Activated T-helper 17 cell treated with anti-CD3 and anti-CD28 coated beads, Interleukin-2, amount 50 U/mL, for 72 hours (primary cell): ENCODE measurements around the gene MYOZ1. TPM values are rescaled to one million over a fixed set of nuclear protein-coding genes. Genes with fewer than 3 reads are reported as not detected.
"Not testable (repeated sequence)": the region's sequence is repeated elsewhere in the genome, so short reads cannot be mapped to it uniquely, and the experiment has no call there.

Experiments used
- ATAC-seq: fragments of 150-1000 bp; cut with Tn5 transposase; replicated peaks from 2 replicates; pipeline ENCODE4 v1.10.0; 2021; ENCODE audit warnings: mild to moderate bottlenecking, moderate library complexity
- H3K27ac Mint-ChIP-seq: one replicate; pipeline ENCODE4 v1.8.0; 2022; ENCODE audit warnings: mixed read lengths
- H3K27me3 Mint-ChIP-seq: one replicate; pipeline ENCODE4 v1.8.0; 2022; ENCODE audit warnings: mixed read lengths
- H3K36me3 Mint-ChIP-seq: one replicate; pipeline ENCODE4 v1.8.0; 2022; ENCODE audit warnings: low read depth, mild to moderate bottlenecking, mixed read lengths
- H3K4me1 Mint-ChIP-seq: one replicate; pipeline ENCODE4 v1.8.0; 2022; ENCODE audit warnings: mixed read lengths
- H3K4me3 Mint-ChIP-seq: one replicate; pipeline ENCODE4 v1.8.0; 2022; ENCODE audit warnings: mild to moderate bottlenecking, mixed read lengths
- H3K9me3 Mint-ChIP-seq: one replicate; pipeline ENCODE4 v1.8.0; 2022; ENCODE audit warnings: mixed read lengths
- total RNA-seq, 2 donors: library from RNA; stranded (reverse); gene quantifications; one replicate each; pipeline ENCODE4 v1.2.3, GENCODE V29; 2022

Gene MYOZ1, protein sequence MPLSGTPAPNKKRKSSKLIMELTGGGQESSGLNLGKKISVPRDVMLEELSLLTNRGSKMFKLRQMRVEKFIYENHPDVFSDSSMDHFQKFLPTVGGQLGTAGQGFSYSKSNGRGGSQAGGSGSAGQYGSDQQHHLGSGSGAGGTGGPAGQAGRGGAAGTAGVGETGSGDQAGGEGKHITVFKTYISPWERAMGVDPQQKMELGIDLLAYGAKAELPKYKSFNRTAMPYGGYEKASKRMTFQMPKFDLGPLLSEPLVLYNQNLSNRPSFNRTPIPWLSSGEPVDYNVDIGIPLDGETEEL
- not detected for total RNA-seq

DNA sequence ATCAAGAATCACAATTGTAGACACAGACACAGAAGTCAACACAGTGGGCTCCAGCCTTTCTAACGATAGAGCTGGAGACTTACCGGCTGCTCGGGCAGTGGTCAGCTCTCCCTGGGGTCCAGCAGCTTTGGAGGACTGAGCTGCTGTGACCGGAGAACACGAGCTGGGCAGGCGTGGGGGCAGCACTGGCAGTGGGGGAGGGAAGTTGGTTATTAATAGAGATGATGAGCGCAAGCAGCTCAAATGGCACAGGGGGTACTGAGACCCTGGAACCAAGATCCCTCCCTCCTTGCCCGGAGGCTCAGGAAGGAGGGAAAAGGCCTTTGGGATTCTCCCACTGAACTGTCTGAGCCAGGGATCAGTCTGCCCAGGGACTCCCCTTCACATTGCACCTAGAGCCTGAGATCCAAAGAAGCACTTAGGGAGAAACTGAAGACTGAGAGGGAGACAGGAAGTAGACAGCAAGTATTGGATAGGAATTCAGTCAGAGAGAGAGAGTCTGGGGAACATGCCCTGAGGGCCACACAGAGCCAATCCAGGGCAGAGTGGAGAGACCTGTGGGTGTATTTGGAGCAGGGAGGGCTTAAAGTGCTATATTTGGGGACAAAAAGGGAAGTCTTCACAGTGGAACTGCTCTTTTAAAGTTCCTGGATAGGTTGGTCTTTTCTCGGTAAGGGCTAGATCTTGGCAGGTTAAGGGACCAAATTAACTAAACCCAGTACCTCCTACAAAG lies at the start of gene MYOZ1:
MYOZ1 (minus strand) TSS at position 147 of the 733 bp plus-strand sequence. CDS start 1,457 bp downstream, outside the sequence.
- peaks cover 12% of the 10 kb centered on the region for H3K4me1 Mint-ChIP-seq
- no peaks in the 10 kb centered on the region for H3K36me3 Mint-ChIP-seq
- no peak within 1 kb of the TSS for H3K4me3 Mint-ChIP-seq
- ATAC-seq: no peak
- H3K9me3 Mint-ChIP-seq: no peaks in the 10 kb centered on the region
- no peaks in the 10 kb centered on the region for H3K27me3 Mint-ChIP-seq
- no peak within 1 kb of the TSS for H3K27ac Mint-ChIP-seq

GRCh38 chr10:73690755-73691154 lies 49.5 kb upstream of the MYOZ1 start:
- H3K4me3 Mint-ChIP-seq, H3K27ac Mint-ChIP-seq, H3K27me3 Mint-ChIP-seq, ATAC-seq, H3K9me3 Mint-ChIP-seq, H3K4me1 Mint-ChIP-seq: not testable (repeated sequence)
- peaks cover 34% of the 10 kb centered on the region for H3K36me3 Mint-ChIP-seq

DNA sequence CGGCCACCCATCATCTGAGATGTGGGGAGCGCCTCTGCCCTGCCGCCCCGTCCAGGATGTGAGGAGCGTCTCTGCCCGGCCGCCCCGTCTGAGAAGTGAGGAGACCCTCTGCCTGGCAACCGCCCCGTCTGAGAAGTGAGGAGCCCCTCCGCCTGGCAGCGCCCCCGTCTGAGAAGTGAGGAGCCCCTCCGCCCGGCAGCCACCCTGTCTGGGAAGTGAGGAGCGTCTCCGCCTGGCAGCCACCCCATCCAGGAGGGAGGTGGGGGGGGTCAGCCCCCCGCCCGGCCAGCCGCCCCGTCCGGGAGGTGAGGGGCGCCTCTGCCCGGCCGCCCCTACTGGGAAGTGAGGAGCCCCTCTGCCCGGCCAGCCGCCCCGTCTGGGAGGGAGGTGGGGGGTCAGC lies 48.3 kb upstream of the MYOZ1 start:
- H3K4me3 Mint-ChIP-seq, H3K9me3 Mint-ChIP-seq, ATAC-seq, H3K4me1 Mint-ChIP-seq, H3K27me3 Mint-ChIP-seq, H3K27ac Mint-ChIP-seq: not testable (repeated sequence)
- H3K36me3 Mint-ChIP-seq: peaks cover 38% of the 10 kb centered on the region

- not testable (repeated sequence) for H3K27ac Mint-ChIP-seq, H3K4me1 Mint-ChIP-seq, H3K4me3 Mint-ChIP-seq, H3K9me3 Mint-ChIP-seq, H3K27me3 Mint-ChIP-seq, ATAC-seq
- H3K36me3 Mint-ChIP-seq: peaks cover 28% of the 10 kb centered on the region
These were observed 46.4 kb upstream of the MYOZ1 start for GRCh38 chr10:73687641-73688040.

DNA sequence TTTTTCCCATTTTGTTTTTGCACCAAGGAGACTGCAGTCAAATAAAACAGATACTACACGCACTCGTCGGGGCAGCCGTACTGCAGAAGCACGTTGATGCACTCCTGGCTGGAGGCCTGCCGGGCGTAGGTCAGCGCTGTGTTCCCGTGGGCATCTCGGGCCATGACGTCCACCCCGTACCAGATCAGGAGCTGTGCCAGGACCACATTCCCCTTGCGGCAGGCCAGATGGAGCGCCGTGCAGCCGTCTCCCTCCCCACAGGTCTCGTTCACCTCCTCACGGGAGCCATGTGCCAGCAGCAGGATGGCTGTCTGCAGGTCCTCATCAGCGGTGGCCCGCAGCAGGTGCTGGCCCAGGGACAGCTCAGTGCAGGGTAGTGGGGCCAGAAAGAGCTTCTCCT lies 33.3 kb upstream of the MYOZ1 start:
- not testable (repeated sequence) for H3K27ac Mint-ChIP-seq, H3K4me3 Mint-ChIP-seq, H3K4me1 Mint-ChIP-seq, H3K9me3 Mint-ChIP-seq, ATAC-seq, H3K27me3 Mint-ChIP-seq, H3K36me3 Mint-ChIP-seq

DNA sequence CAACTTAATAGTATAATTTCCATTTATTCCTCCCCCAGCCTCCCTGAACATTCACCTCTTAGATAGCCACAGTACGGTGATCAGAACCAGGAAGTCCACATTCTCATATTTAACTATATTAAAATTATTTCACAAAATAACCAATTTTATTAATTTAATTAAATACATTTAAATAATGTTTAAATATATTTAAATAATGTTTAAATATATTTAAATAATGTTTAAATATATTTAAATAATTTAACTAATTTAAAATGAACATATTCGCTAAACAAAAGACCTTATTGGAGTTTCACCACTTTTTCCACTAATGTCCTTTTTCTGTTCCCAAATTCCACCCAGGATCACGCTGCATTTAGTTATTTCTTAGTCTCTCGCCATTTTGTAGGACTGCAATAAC lies 27.1 kb upstream of the MYOZ1 start:
- not testable (repeated sequence) for H3K27me3 Mint-ChIP-seq, H3K27ac Mint-ChIP-seq, H3K4me3 Mint-ChIP-seq

GRCh38 chr10:73666153-73666809 lies 25.0 kb upstream of the MYOZ1 start:
- H3K36me3 Mint-ChIP-seq, H3K9me3 Mint-ChIP-seq, H3K27ac Mint-ChIP-seq, H3K27me3 Mint-ChIP-seq, H3K4me3 Mint-ChIP-seq, ATAC-seq, H3K4me1 Mint-ChIP-seq: not testable (repeated sequence)

More for the DNA sequence above, 27.1 kb upstream of the MYOZ1 start:
- not testable (repeated sequence) for H3K9me3 Mint-ChIP-seq, ATAC-seq, H3K36me3 Mint-ChIP-seq, H3K4me1 Mint-ChIP-seq

GRCh38 chr10:73665581-73665980 lies 24.3 kb upstream of the MYOZ1 start:
- H3K4me1 Mint-ChIP-seq, H3K9me3 Mint-ChIP-seq, H3K27ac Mint-ChIP-seq, ATAC-seq, H3K36me3 Mint-ChIP-seq, H3K27me3 Mint-ChIP-seq, H3K4me3 Mint-ChIP-seq: not testable (repeated sequence)

DNA sequence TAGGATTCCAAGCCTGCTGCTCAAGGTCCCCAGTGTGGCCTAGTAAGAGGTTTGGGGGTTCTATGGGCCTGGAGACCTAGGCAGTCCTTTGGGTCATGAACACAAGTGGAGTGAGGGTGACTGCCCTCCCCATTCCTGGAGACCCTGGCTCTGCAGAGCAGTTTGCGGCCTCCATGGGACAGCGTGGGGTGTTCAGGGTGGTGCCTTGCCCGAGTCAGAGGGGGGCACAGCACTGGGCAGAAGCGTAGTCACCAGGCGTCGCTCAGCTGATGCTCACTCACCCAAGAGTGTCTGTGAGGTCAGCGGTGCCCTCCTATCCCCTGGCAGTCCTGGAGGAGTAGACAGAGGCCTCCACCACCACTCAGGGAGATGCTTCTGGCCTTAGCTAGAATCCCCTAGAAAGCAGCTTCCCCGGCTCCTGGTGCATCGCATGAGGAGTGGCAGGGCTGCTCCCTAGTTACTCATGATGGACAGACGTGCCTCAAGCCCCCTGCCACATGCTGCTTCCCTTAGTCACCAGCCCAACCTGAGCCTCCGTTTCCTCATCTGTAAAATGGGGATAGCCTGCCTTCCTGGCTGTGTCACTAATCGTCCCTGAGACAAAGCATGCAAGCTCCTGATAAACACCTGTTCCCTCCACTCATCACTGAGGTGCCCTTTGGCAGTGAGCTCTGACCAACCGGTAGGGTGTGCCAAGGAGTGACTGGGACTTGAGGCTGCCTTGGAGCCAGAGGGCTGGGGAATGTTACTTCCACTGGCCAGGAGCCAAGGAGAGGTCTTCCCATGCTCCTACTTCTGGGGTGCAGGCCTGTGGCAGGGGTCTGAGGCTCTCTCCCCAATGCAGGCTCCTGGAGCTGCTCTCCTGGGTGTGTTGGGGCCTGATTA lies 23.1 kb upstream of the MYOZ1 start:
- not testable (repeated sequence) for H3K27me3 Mint-ChIP-seq, H3K4me3 Mint-ChIP-seq, H3K27ac Mint-ChIP-seq, H3K36me3 Mint-ChIP-seq, ATAC-seq, H3K9me3 Mint-ChIP-seq, H3K4me1 Mint-ChIP-seq

DNA sequence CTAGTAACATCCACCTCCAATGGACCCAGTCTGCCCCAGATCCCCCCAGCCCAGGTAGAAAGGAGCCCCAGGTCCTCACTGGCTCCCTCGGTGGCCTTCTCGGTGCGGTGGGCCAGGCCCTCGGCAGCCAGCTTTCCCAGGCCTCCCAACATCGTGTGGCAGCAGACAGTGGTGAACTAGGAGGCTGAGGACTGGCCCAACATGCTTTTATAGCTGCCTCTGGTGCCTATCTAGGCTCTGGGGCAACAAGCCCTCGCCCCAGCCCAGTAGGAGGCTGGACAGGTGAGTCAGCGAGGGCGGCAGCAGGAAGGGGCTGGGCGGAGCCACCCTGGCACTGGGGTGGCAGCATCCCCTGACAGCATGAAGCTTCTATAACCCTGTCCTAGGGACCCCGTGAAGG lies 22.3 kb upstream of the MYOZ1 start:
- H3K36me3 Mint-ChIP-seq, H3K9me3 Mint-ChIP-seq, H3K4me3 Mint-ChIP-seq, H3K27ac Mint-ChIP-seq, ATAC-seq, H3K27me3 Mint-ChIP-seq, H3K4me1 Mint-ChIP-seq: not testable (repeated sequence)

- not testable (repeated sequence) for H3K36me3 Mint-ChIP-seq, ATAC-seq, H3K27me3 Mint-ChIP-seq, H3K9me3 Mint-ChIP-seq, H3K27ac Mint-ChIP-seq, H3K4me1 Mint-ChIP-seq, H3K4me3 Mint-ChIP-seq
These were observed 21.4 kb upstream of the MYOZ1 start for GRCh38 chr10:73662705-73663104.

GRCh38 chr10:73655990-73656298 lies 14.7 kb upstream of the MYOZ1 start, which contains the start of gene SYNPO2L:
SYNPO2L (minus strand) TSS chr10:73656029; CDS start chr10:73655922, 107 bp downstream.
- no peak within 1 kb of the TSS for H3K4me3 Mint-ChIP-seq

GRCh38 chr10:73655257-73655989 lies 14.1 kb upstream of the MYOZ1 start:
- no peak for ATAC-seq
- Mint-ChIP-seq H3K4me3 (no peak overlapping the region), H3K9me3 (no peaks in the 10 kb centered on the region), H3K27ac (no peak overlapping the region), H3K36me3 (no peaks in the 10 kb centered on the region), H3K4me1 (no peaks in the 10 kb centered on the region), H3K27me3 (peaks cover 3% of the 10 kb centered on the region)

More at GRCh38 chr10:73655990-73656298, 14.7 kb upstream of the MYOZ1 start, which contains the start of gene SYNPO2L:
- no peaks in the 10 kb centered on the region for H3K36me3 Mint-ChIP-seq
- H3K27me3 Mint-ChIP-seq: no peaks in the 10 kb centered on the region
- H3K27ac Mint-ChIP-seq: no peak within 1 kb of the TSS
- ATAC-seq: no peak
- H3K9me3 Mint-ChIP-seq: no peaks in the 10 kb centered on the region
- no peaks in the 10 kb centered on the region for H3K4me1 Mint-ChIP-seq

DNA sequence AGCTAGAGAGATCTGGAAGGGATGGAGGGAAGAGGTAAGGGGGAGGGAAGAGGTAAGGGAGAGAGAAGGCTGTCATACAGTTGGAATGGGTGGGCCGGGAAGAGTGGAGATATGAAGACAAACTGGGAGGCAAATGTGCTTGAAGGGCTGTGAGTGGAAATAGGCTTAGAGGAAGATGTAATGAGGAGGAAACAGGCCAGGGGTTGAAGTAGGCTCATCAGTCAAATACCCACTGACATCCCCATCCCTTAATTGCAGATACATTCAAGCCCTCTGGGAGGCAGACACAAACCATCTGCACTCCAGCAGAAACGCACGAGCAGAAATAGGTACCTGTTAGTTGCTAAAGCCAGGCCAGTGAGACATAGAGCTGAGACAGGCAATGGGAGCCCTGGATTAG lies 12.4 kb upstream of the MYOZ1 start:
- peaks cover 10% of the 10 kb centered on the region for H3K27me3 Mint-ChIP-seq
- H3K36me3 Mint-ChIP-seq: no peaks in the 10 kb centered on the region
- no peak overlapping the region for H3K4me3 Mint-ChIP-seq

More for the DNA sequence above, 12.4 kb upstream of the MYOZ1 start:
- H3K9me3 Mint-ChIP-seq: no peaks in the 10 kb centered on the region
- H3K27ac Mint-ChIP-seq: no peak overlapping the region
- H3K4me1 Mint-ChIP-seq: no peaks in the 10 kb centered on the region
- ATAC-seq: no peak
